ENCODE results near the gene S100A10.

DNA sequence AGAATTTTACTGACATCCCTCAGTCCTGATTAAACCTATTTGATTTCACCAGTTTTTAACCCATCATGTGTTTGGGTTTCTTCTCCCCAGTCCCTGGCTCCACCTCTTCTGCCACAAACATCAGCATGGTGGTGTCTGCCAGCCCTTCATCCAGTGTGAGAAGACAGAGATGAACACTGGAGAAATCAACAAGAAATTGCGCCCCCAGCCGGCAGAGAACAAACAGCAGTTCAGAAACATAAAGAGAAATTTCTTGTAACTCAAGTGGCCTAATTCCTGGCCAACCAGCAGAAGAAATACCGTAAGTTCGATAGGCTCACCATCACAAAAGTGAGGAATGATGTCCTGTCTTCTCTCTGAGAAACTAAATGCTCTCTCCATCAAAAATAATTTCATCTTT lies 24.9 kb upstream of the S100A10 start:
- TF ChIP-seq POLR2A (IDR thresholded peaks at IDR 0.05; ENCODE audit: low read length) = no peak
- no peak for TF ChIP-seq GATA1 (IDR thresholded peaks at IDR 0.05; ENCODE audit: low read depth, low read length)
